HepG2 (cell line): ENCODE measurements around the gene DOC2A. TPM values are rescaled to one million over a fixed set of nuclear protein-coding genes. Genes with fewer than 3 reads are reported as not detected.

Source experiments
- CCDC6 ChIP-seq: sonication (generic); formaldehyde crosslinking; IDR thresholded peaks from 2 replicates; pipeline ENCODE4 v1.8.1; 2022; ENCODE audit warnings: mild to moderate bottlenecking, missing genetic modification reagents, moderate library complexity
- GPN1 ChIP-seq: sonication (generic); formaldehyde crosslinking; IDR thresholded peaks from 2 replicates; pipeline ENCODE4 v1.5.1; 2020; ENCODE audit warnings: missing genetic modification reagents, borderline replicate concordance
- HOXA5 ChIP-seq: sonication (generic); formaldehyde crosslinking; IDR thresholded peaks from 2 replicates; pipeline ENCODE4 v1.4.0; 2020; ENCODE audit warnings: missing genetic modification reagents
- KDM4B ChIP-seq: sonication (generic); formaldehyde crosslinking; IDR thresholded peaks from 2 replicates; pipeline ENCODE4 v1.4.0; 2020; ENCODE audit warnings: missing genetic modification reagents
- KDM5B ChIP-seq: sonication (generic); formaldehyde crosslinking; IDR thresholded peaks from 2 replicates; pipeline ENCODE4 v1.4.0; 2020; ENCODE audit warnings: missing genetic modification reagents, mild to moderate bottlenecking, borderline replicate concordance
- MAFF ChIP-seq: IDR thresholded peaks from 2 replicates; pipeline ENCODE4 v1.6.1; 2011; ENCODE audit warnings: low read depth, low read length, improper control_type of control experiment
- MXD4 ChIP-seq: IDR thresholded peaks from 2 replicates; pipeline ENCODE4 v1.6.1; 2016; ENCODE audit warnings: mild to moderate bottlenecking, missing biosample characterization, missing genetic modification reagents
- NFE2L1 ChIP-seq: sonication (generic); formaldehyde crosslinking; IDR thresholded peaks from 2 replicates; pipeline ENCODE4 v1.4.0; 2020; ENCODE audit warnings: missing genetic modification reagents, mild to moderate bottlenecking, borderline replicate concordance
- NRL ChIP-seq: sonication (generic); formaldehyde crosslinking; IDR thresholded peaks from 2 replicates; pipeline ENCODE4 v1.5.0; 2020; ENCODE audit warnings: missing genetic modification reagents, mild to moderate bottlenecking, moderate library complexity, borderline replicate concordance
- ZBTB3 ChIP-seq: sonication (generic); formaldehyde crosslinking; IDR thresholded peaks from 2 replicates; pipeline ENCODE4 v1.4.0; 2020; ENCODE audit warnings: low read depth, mild to moderate bottlenecking, moderate library complexity, missing genetic modification reagents, borderline replicate concordance
- ZEB1 ChIP-seq: IDR thresholded peaks from 2 replicates; pipeline ENCODE4 v1.6.1; 2012; ENCODE audit warnings: mild to moderate bottlenecking, low read depth, inconsistent platforms; ENCODE audit not compliant: insufficient replicate concordance
- ZFP36 ChIP-seq: fragments of 150-350 bp; IDR thresholded peaks from 2 replicates; pipeline ENCODE4 v1.6.1; 2018; ENCODE audit warnings: borderline replicate concordance, low read length, low read depth; ENCODE audit not compliant: partially characterized antibody
- ZMAT3 ChIP-seq: sonication (generic); formaldehyde crosslinking; conservative IDR thresholded peaks from 2 replicates; pipeline ENCODE4 v1.7.0; 2021; ENCODE audit warnings: missing genetic modification reagents
- ZNF383 ChIP-seq: sonication (generic); formaldehyde crosslinking; IDR thresholded peaks from 2 replicates; pipeline ENCODE4 v1.4.0; 2020; ENCODE audit warnings: missing genetic modification reagents, mild to moderate bottlenecking, borderline replicate concordance
- ZNF414 ChIP-seq: sonication (generic); formaldehyde crosslinking; IDR thresholded peaks from 2 replicates; pipeline ENCODE4 v1.5.0; 2020; ENCODE audit warnings: missing genetic modification reagents
- ZNF550 ChIP-seq: sonication (generic); formaldehyde crosslinking; IDR thresholded peaks from 2 replicates; pipeline ENCODE4 v1.4.0; 2020; ENCODE audit warnings: mild to moderate bottlenecking, missing genetic modification reagents, borderline replicate concordance
- ZNF567 ChIP-seq: sonication (generic); formaldehyde crosslinking; IDR thresholded peaks from 2 replicates; pipeline ENCODE4 v1.8.1; 2023; ENCODE audit warnings: mild to moderate bottlenecking, missing genetic modification reagents, borderline replicate concordance
- ZNF607 ChIP-seq: sonication (generic); formaldehyde crosslinking; IDR thresholded peaks from 2 replicates; pipeline ENCODE4 v1.5.1; 2020; ENCODE audit warnings: missing genetic modification reagents, mild to moderate bottlenecking, borderline replicate concordance
- ZNF614 ChIP-seq: IDR thresholded peaks from 2 replicates; pipeline ENCODE4 v1.6.1; 2018; ENCODE audit warnings: missing biosample characterization, missing genetic modification reagents, inconsistent platforms, borderline replicate concordance
- ZNF839 ChIP-seq: sonication (generic); formaldehyde crosslinking; IDR thresholded peaks from 2 replicates; pipeline ENCODE4 v1.4.0; 2020; ENCODE audit warnings: missing genetic modification reagents, mild to moderate bottlenecking, borderline replicate concordance
- ZNF878 ChIP-seq: sonication (generic); formaldehyde crosslinking; IDR thresholded peaks from 2 replicates; pipeline ENCODE4 v1.8.1; 2023; ENCODE audit warnings: mild to moderate bottlenecking, missing genetic modification reagents, moderate library complexity
- polyA plus RNA-seq, 8 experiments: library from polyadenylated mRNA; depleted of rRNA in 3 of 8; stranded (reverse) in 7 of 8; unstranded in 1 of 8; fragments of >200 nt; fragmentation: Illumina TruSeq in 4 of 8; extraction: Trizol in 4 of 8; gene quantifications; 2 replicates each; pipeline versions ENCODE4 v1.2.1 to v1.2.3, GENCODE V29; 2011 to 2016; ENCODE audit warnings: low read depth in 4 of 8, missing spikeins in 1 of 8, mixed read lengths in 1 of 8; ENCODE audit not compliant: insufficient read depth in 1 of 8
- total RNA-seq, 5 experiments: library from RNA; depleted of rRNA; stranded (reverse); fragments of >200 nt; fragmentation: Illumina TruSeq; extraction: Trizol; gene quantifications; 2 replicates each; pipeline ENCODE4 v1.2.3, GENCODE V29; 2016; ENCODE audit warnings: low read depth in 1 of 5
- TF ChIP-seq, protein P1 (sequence below): IDR thresholded peaks from 2 replicates; pipeline ENCODE4 v1.6.1; 2018; ENCODE audit warnings: missing genetic modification reagents, mild to moderate bottlenecking, missing compliant biosample characterization
- TF ChIP-seq, protein P2 (sequence below): sonication (generic); formaldehyde crosslinking; IDR thresholded peaks from 2 replicates; pipeline ENCODE4 v1.5.1; 2020; ENCODE audit warnings: missing genetic modification reagents, mild to moderate bottlenecking, borderline replicate concordance

DOC2A gene
- total and polyA plus RNA-seq, 2 of the 13 experiments (the other 11 are each of a cell fraction or from before 2014, with no cell fraction given): 0.15 to 0.55 TPM

DNA sequence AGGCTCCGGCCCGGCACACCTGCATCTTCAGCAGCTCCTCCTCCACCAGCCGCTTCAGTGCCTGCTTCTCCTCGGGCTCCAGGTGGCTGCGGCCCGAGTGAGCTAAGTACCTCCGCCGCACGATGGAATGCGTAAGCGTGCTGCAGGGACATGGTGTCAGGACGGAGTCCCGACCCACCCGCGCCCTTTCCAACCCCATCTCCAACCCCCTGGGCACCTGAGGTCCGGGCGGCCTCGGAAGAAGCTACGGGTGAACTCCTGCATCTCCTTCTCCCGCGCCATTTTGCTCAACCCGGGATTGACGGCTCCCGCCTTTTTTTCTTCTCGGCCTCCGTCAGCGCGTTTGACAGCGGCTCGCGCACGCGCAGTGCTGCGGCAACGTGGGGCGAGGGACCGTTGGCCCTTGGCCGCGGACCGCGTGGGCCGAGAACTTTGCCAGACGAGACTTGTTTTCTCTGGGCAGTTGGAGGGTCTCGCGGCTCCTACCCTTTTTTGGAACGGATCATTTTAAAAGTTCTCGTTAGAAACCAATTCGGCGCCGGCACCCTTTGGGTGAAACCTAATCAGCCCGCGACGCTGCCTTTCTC lies 15.4 kb downstream of the DOC2A start, which contains the start of gene HIRIP3 (continued):
- TF ChIP-seq, protein P1, sequence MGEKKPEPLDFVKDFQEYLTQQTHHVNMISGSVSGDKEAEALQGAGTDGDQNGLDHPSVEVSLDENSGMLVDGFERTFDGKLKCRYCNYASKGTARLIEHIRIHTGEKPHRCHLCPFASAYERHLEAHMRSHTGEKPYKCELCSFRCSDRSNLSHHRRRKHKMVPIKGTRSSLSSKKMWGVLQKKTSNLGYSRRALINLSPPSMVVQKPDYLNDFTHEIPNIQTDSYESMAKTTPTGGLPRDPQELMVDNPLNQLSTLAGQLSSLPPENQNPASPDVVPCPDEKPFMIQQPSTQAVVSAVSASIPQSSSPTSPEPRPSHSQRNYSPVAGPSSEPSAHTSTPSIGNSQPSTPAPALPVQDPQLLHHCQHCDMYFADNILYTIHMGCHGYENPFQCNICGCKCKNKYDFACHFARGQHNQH (CRISPR knock-in tag): no peak; the same call in none of the 2 replicates
- TF ChIP-seq NFE2L1 (CRISPR knock-in tag) (peak; percentile 78; the same call in 1 of the 2 replicates), ZNF614 (no peak), MAFF (no peak), MXD4 (no peak; the same call in none of the 2 replicates), ZBTB3 (CRISPR knock-in tag) (no peak), ZMAT3 (CRISPR knock-in tag) (0 out of 2 replicates have a peak, but pooled peaks have one; percentile 1), KDM5B (CRISPR knock-in tag) (peak; percentile 75; the same call in 1 of the 2 replicates), KDM4B (CRISPR knock-in tag) (no peak), ZNF839 (CRISPR knock-in tag) (peak; percentile 40; the same call in 1 of the 2 replicates), ZNF878 (CRISPR knock-in tag) (no peak; the same call in 1 of the 2 replicates), CCDC6 (CRISPR knock-in tag) (no peak), NRL (CRISPR knock-in tag) (no peak; the same call in 1 of the 2 replicates), ZNF607 (CRISPR knock-in tag) (no peak), GPN1 (peak; percentile 85; the same call in 1 of the 2 replicates), ZNF567 (CRISPR knock-in tag) (no peak), ZNF383 (CRISPR knock-in tag) (no peak), ZNF414 (CRISPR knock-in tag) (no peak), HOXA5 (CRISPR knock-in tag) (0 out of 2 replicates have a peak, but pooled peaks have one; percentile 79), ZNF550 (no peak), ZFP36 (no peak), ZEB1 (no peak)
- TF ChIP-seq, protein P2, sequence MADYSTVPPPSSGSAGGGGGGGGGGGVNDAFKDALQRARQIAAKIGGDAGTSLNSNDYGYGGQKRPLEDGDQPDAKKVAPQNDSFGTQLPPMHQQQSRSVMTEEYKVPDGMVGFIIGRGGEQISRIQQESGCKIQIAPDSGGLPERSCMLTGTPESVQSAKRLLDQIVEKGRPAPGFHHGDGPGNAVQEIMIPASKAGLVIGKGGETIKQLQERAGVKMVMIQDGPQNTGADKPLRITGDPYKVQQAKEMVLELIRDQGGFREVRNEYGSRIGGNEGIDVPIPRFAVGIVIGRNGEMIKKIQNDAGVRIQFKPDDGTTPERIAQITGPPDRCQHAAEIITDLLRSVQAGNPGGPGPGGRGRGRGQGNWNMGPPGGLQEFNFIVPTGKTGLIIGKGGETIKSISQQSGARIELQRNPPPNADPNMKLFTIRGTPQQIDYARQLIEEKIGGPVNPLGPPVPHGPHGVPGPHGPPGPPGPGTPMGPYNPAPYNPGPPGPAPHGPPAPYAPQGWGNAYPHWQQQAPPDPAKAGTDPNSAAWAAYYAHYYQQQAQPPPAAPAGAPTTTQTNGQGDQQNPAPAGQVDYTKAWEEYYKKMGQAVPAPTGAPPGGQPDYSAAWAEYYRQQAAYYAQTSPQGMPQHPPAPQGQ (CRISPR knock-in tag): no peak; the same call in 1 of the 2 replicates
